Right kidney (tissue), 1 donor: Measurements from ENCODE around the gene DNAJB6.

ENCODE experiments used
- DNase-seq: peaks from one replicate; pipeline ENCODE4 v3.0.0-alpha.2; 2016

DNAJB6 gene

DNA sequence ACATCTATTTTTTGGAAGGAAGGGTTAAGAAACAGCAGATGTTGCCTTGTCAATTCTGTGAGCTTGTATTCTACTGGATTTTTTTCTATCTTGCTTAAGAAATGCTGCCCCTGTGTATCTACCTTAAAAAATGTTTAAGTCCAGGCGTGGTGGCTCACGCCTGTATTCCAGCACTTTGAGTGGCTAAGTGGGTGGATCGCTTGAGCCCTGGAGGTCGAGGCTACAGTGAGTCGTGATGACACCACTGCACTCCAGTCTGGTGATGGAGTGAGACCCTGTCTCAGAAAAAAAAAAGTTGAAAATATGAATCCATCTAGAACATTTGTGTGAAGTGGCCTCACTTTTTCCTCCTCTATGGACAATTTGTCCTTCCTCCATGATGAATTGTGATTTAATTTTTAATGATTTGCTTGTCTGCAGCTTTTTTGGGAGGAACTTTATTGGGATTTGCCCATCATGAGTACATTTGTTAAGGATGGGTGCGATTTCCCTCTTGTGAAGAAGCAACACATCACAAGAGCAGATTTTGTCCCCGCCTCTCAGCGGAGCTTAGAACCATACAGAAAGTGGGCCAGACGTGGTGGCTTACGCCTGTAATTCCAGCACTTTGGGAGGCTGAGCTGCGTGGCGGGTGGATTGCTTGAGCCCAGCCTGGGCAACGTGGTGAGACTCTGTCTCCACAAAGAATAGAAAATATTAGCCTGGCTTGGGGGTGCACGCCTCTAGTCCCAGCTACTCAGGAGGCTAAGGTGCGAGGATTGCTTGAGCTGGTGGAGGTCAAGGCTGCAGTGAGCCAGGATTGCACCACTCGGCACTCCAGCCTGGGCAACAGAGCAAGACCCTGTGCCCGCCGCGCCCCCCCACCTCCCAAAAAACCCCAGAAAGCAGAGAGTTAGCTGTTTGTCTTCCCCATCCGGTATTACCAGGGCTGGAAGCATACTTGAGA is 57.7 kb downstream of the DNAJB6 start:
- DNase-seq = no peak

DNA sequence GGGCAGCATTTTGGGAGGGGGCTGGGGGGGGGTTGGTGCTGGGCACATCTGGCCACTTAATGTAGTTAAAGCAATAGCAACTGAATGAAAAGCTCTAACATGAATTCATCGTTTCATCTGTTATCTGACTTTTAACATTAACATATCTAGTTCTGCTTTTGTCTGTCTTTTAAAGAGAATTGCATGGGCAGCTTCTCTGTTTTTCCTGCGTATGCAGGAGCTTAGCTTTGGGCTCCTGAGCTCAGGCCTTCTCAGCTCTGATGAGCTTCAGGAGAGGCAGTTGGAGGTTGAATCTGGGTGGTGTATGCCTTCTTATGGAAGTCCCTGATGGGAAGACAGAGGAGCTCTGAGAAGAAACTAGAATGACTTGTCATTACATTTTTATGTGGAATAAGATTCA is 58.4 kb downstream of the DNAJB6 start:
- DNase-seq = no peak

GRCh38 chr7:157396316-157397035 is 59.7 kb downstream of the DNAJB6 start:
- DNase-seq = no peak

GRCh38 chr7:157397036-157397720 is 60.4 kb downstream of the DNAJB6 start:
- no peak for DNase-seq

DNA sequence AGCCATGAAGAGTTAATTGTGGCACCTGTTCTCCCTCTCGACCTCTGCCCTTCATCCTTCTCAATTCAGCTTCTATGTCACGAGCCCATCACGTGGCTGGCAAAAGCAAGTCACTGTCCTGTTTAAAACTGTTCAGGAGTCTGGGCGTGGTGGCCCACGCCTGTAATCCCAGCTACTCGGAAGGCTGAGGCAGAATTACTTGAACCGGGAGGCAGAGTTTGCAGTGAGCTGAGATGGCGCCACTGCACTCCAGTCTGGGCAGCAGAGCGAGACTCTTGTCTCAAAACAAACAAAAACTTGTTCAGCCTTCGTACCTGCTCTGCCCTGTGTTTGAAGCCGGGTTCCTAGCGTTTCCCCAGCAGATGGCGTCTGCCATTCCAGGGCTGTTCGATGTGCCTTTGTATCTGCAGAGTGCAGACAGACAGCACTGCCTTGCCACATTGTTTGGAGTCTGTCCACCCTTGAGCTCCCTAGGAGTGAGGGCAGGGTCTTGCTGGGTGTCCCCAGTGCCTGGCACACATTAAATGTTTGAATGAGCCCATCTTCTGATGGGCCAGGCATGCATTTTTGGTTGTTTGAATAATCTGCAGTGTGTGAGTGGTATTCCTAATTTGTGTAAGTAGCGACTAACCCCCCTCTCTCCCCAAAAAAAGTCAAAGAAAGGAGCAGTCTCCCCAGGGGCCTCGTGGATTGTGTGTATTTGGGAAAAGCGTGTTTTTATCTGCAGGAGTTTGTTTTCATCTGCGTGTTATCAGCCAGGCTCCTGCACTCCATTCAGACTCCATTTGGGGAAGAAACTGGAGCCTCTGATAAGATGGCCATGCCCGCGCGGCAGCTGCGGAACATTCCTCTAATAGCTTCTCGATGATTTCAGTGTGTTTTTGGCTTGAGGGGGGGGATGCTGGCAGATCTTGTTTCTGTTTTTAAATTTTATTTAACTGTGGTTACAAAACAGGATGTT is 61.2 kb downstream of the DNAJB6 start:
- peak; percentile 42 for DNase-seq

- no peak for DNase-seq
Observed at GRCh38 chr7:157399086-157399687, 62.4 kb downstream of the DNAJB6 start.

- no peak for DNase-seq
Observed at GRCh38 chr7:157400171-157400860, 63.5 kb downstream of the DNAJB6 start.

DNA sequence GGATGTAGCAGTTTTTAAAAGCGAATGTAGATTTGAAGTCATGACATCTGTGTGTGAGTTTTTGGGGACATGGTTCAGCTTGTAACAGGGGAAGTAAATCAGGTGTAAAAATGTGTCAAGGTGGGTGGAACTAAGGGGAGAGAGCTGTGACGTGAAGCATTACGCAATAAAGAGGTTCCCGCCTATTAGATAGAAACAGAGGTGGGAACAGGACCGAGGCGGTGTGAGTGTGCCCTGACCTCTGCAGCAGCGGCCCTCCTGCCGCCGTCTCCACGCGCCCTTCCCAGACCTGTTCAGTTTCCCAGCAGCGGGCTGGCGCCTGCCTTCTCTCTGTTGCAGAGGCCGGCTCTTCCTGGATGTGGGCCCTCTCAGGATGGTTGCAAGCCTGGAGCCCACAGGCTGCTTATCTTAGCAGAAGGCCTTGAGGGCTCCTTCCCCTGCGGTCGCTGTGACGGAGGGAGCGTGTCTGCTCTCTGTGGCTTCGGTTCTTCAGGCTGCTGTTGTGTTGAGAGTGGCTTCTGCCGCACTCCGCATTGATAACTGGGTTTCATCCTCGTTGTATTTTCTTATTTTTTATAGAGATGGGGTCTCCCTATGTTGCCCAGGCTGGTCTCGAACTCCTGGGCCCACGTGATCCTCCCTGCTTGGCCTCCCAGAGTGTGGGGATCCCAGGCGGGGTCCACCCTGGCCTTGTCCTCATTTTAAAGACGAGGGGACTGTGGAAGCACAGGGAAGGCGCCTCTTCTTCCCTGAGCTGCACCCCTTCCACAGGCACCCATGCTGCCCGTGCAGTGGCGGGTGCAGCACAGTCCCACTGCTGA is 65.0 kb downstream of the DNAJB6 start:
- no peak for DNase-seq

- DNase-seq = no peak
Observed at GRCh38 chr7:157402388-157402703, 65.5 kb downstream of the DNAJB6 start.

GRCh38 chr7:157402911-157403534 is 66.2 kb downstream of the DNAJB6 start:
- no peak for DNase-seq

- DNase-seq = no peak
Observed at GRCh38 chr7:157403646-157404401, 67.0 kb downstream of the DNAJB6 start.

- no peak for DNase-seq
Observed at GRCh38 chr7:157404845-157405481, 68.2 kb downstream of the DNAJB6 start.

DNA sequence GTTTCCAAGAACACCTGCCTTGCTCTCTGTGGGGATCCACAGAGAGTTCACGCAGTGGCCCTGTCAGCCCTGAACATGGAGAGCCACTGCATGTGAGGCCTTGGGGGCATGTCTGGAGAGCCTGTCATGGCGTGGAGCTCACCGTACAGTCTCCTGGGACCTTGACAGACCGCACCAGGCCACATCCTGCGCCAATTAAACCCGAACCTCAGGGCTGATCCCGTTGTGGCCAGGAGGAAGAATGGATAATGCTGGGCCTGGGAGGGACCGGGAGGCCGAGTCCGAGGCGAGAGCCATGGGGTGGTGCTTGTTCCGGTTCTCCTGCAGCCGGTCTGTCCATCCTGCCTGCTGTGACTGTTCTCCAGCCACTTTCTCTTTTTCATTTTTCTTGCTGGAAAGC is 68.7 kb downstream of the DNAJB6 start:
- DNase-seq = no peak

DNA sequence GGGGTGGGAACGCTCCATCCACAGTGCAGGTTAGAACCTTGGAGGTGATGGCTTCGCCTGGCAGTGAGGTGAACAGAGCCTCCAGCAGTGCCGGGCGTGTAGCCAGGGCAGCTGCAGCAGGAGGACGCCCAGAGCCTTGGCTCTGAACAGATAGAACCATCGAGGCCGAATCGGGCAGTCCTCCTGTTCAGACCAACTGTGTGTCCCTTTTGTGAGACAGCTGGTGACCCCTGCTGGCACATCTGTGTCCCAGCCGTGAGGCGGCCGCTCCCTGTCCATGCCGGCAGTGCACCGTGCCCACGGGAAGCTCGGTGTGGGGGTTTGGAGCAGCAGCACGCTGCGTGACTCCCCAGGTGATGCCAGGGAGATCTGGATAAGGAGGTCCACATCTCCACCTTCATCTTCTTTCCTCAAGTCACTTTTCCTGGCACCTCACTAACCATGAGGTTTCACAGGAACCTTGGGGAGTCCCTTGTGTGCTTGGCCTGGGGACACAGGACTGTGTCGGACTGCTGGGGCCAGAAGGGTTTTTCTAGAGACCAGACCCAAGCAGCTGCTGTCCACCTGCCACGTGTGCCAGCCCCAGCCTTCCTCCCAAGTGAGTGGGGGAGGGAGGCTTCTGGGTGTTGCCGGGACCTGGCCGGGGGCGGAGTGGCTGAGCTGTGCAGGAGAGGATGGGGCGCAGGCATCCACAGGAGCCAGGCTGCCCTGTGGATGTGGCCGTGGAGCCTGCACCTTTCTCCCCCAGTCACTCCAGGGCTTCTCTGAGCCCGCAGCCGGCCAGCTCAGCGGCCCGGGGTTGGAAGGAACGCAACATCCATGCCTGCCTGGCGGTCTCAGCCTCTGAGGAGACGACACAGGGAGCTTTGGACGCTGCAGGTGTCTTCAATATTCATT is 69.4 kb downstream of the DNAJB6 start:
- DNase-seq = no peak

GRCh38 chr7:157406971-157407370 is 70.2 kb downstream of the DNAJB6 start:
- DNase-seq = no peak

GRCh38 chr7:157407512-157408257 is 70.9 kb downstream of the DNAJB6 start:
- no peak for DNase-seq
